Activated CD8-positive, alpha-beta memory T cell treated with anti-CD3 and anti-CD28 coated beads, Interleukin-2, amount 50 U/mL, for 1 hour (primary cell): ENCODE results near the gene SHLD2.
"Not testable (repeated sequence)": the region's sequence is repeated elsewhere in the genome, so short reads cannot be mapped to it uniquely, and the experiment has no call there.

Experiments
- DNase-seq: peaks from one replicate; pipeline ENCODE4 v3.0.0-alpha.2; 2020; ENCODE audit errors: extremely low read depth

Gene SHLD2

DNA sequence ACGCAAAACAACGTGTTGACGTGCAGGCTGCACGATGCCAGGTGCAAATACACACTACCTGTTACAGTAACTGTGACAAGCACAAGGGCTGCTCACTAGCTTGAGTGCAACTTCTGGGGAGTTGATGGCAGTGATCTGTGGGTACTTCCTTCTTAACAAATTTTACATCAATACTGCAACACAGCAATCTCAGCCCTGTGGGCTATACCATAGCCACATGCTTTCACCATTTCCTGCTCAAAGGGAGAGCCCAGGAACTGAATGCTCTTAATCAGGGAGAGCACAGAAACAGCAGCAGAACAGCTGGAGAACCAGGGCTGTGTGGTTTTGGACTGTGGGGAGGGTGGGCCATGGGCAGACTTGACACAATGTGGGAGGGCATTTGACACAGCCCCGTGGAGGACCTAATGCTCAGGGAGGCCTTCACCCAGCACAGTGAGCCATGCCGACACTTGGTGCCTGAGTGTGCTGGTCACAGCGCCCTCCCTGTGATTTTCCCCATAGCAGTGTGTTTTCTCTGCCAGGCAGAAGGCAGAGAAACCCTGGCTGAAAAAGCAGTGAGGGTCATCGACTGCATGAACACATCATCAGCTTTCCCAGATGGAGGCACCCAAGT is 118.3 kb downstream of the SHLD2 start:
- DNase-seq: not testable (repeated sequence)

DNA sequence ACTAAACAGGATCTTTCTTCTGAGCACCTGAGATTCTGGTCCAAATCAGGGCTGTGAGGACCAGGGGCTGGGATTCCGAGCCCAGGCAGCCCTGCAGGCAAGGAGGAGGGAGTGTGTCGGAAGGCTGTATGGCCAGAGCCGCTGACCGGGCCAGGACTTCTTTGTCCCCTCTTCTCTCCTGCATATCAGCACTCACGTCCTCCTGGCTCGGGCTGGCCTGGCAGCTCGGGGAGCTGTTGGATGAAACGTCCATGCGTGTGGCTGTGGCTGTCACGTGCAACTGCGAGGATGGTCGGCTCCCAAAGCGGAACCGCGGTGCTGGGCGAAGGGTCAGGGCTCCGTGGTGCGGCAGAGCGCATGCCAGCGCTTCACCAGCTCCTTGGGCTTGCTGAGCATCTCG is 118.8 kb downstream of the SHLD2 start:
- not testable (repeated sequence) for DNase-seq

GRCh38 chr10:87216120-87216519 is 121.1 kb downstream of the SHLD2 start:
- not testable (repeated sequence) for DNase-seq

- DNase-seq: not testable (repeated sequence)
Observed at GRCh38 chr10:87219370-87219769, 124.4 kb downstream of the SHLD2 start.

DNA sequence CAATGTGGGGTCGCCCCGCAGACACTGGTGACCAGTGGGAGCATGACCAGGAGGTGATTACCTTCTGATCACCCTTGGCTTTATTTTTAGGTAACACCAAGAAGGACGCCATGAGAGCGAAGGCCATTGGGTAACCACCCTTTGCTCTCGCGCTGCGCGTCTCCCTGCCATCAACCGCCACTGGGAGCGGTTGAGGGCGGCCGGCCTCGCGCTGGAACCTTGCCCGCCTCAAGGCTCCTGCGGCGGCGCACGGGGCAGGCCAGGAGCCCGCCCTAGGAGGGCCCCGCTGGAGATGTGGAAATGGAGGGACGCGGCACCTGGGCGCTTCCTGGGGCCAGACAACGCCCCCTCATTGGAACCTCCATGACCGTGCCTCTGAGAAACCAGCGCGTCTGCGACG is 127.8 kb downstream of the SHLD2 start:
- not testable (repeated sequence) for DNase-seq

DNA sequence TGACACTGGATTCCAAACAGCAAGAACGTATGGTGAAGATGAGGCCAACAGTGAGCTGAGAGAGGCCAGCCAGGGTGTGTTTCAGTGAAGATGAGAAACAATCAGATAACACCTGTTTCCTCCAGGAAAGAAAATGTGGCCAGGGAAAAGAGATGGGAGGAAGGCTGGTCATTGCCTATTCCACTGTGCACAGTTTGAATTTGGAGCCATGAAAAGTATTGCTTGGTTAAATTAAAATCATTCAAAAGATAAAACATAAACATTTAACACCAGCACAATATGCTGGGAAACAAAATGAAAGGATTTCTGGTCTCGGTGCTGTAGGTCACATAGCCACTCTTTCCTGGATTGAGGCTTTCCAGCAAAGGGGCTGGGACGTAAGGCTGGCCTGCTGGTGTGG is 130.1 kb downstream of the SHLD2 start, which contains the start of gene NUTM2A:
Gene NUTM2A (plus strand): TSS at position 301 of the 400 bp plus-strand sequence. CDS start 383 bp downstream, outside the sequence.
- not testable (repeated sequence) for DNase-seq

- not testable (repeated sequence) for DNase-seq
Observed at GRCh38 chr10:87228247-87228646, 133.2 kb downstream of the SHLD2 start.

DNA sequence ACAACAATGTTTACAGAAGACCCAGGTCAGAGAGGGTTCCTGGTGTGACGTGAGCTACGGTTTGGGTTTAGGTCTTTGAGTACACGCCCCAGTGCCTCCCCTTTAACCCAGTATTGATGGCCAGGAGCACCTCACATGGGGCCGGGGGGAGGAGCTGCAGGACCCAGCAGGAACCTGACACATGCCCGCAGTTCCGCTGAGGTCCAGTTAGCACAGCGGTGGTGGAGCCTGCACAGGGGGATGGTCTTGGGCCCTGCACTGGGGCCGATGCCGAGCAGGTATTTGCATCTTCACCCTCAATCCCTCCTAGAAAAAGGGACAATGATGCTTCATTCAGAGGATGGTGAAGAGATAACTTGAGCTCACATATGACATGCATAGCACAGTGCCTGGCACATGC is 134.2 kb downstream of the SHLD2 start:
- DNase-seq: not testable (repeated sequence)

GRCh38 chr10:87234854-87235253 is 139.8 kb downstream of the SHLD2 start:
- DNase-seq: not testable (repeated sequence)

DNA sequence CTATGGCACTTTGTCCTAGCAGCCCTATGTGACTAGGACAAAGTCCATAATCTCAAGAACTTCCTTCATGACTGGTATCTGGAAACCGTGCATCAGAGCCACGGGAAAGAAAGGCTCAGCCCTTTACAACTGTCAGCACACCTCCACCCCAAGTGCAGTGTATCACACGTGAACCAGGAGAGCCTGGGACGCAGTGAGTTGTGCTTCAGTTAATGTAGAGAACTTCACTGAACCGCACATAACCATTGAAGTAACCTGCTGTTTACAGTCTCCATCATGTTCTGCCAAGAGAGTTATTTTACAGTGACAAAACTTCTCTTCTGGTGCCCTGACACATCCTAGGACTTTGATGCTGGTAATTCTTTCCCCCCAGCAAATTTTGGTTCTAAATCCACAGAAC is 142.2 kb downstream of the SHLD2 start:
- DNase-seq: not testable (repeated sequence)

DNA sequence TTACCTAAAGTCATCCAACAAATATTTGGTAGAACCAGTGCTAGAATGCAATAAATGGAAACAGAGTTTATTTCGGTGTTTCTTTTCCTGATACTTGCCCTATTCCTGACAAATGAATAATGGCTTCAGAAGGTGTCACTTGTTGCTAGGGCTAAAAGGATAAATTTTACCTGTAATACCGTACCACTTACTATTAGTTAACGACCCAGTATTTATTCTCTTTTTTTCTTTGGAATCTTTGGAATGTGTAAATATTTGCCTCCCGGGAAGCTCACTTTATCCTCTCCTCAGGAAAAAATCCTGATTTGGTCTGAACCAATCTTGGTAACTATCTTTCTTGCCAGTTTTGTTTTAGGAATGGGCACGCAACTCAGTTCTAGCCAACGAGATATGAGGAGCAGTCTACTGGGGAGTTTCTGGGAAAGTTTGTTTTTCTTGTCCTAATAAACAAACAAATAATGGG is 144.4 kb downstream of the SHLD2 start:
- DNase-seq: not testable (repeated sequence)
